HG02981 (cell line): ENCODE data around the gene KHDC1L.
"Not testable (repeated sequence)": the region's sequence is repeated elsewhere in the genome, so short reads cannot be mapped to it uniquely, and the experiment has no call there.

ENCODE experiments used
- ATAC-seq: cut with Tn5 transposase; IDR thresholded peaks from one replicate; pipeline ENCODE4 v1.9.1; 2021; ENCODE audit warnings: mild to moderate bottlenecking, moderate library complexity; ENCODE audit not compliant: unreplicated experiment

The KHDC1L gene

DNA sequence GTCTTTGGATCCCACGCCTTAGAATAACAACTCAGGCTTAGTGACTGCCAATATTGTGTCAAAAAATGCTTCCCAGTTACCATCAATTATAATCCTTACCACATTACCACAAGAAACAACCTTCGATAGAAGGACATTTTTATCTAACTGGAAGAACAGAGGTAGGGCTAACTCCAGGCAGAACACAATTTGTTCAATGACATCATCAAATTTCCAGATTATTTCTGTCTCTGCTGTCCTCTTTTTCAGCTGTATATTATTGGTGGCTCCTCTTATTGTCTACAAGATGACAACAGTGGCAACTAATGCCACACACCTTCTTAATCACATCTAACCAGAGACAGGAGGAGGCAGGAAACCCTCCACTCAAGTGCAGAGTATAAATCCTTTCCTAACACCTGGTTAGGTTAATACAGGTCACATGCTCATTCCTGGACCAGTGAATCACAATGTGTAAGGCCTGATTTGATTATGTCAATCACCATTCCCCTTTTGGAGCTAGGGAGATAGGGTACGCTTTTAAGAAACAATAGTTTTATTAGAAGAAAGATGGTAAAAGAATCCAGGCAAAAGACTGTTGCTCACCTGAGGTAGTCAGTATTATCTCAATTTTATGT lies 18.0 kb downstream of the KHDC1L start:
- no peak for ATAC-seq

DNA sequence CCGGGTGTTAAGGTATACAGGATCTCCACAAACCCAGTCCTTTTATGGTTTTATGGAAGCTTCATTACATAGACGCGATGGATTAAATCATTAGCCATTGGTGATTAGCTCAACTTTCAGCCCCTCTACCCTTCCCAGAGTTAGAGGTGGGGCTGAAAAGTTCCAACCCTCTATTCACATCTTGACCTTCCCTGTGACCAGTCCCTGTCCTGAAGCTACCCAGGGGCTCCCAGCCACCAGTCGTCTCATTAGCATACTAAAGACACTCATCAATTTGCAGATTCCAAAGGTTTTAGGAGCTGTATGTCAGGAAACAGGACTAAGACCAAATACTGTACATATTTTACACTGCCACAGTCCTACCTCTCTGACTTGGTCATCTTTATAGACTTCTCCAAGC lies 21.0 kb downstream of the KHDC1L start:
- no peak for ATAC-seq

GRCh38 chr6:73203098-73203497 lies 22.2 kb downstream of the KHDC1L start:
- ATAC-seq = no peak

DNA sequence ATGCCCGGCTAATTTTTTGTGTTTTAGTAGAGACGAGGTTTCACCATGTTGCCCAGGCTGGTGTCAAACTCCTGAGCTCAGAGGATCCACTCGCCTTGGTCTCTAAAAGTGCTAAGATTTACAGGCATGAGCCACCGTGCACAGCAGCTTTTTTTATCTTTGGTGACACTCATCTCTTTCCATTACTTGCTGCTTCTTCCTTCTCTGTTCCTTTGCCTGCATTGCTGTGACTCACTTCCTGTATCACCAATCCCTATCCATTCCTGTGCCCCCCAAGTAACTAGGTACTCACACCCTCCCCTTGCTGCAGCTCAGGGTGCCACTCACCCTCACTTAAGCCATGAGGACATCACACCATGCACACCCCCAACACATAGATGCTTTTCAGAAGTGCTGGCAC lies 24.6 kb downstream of the KHDC1L start:
- no peak for ATAC-seq

GRCh38 chr6:73200247-73200646 lies 25.0 kb downstream of the KHDC1L start:
- ATAC-seq = no peak

GRCh38 chr6:73194744-73195143 lies 30.6 kb downstream of the KHDC1L start:
- ATAC-seq = no peak

- ATAC-seq = not testable (repeated sequence)
These were observed 32.0 kb downstream of the KHDC1L start for GRCh38 chr6:73193302-73193701.

GRCh38 chr6:73182021-73182607 lies 43.2 kb downstream of the KHDC1L start:
- peak; percentile 55 for ATAC-seq

- peak; percentile 80 for ATAC-seq
These were observed 44.3 kb downstream of the KHDC1L start for GRCh38 chr6:73180763-73181619.

DNA sequence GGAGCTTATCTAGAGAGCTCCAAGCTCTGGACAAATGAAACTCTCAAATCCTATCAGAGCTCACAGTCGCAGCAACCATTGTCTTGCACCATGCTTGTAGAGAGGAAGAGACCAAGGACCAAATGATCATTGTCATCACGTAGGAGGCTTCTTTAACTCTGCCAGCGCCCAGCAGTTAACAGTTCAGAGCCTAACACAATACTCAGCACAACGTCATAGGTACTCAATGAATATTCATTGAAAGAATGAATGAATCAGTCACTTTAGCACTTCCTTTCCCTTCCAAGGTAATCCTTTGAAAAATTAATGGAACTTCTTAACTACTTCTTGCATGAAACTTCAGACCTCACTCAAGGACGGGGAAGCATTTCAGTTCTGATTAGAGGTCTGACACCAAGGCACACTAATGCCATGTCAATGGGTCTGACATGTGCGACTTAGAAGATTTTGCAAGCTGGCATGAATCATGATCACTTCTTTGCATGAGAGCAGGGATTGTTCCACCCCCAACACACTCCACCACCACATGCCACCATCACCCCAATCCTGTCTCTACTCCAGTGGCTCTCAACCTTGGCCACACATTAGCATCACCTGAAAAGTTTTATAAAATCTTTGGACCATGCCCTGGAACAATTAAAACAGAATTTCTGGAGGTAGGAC lies 45.1 kb downstream of the KHDC1L start:
- ATAC-seq = no peak

- ATAC-seq = peak; percentile 60
These were observed 47.9 kb downstream of the KHDC1L start for GRCh38 chr6:73177221-73177944.

GRCh38 chr6:73176057-73176456 lies 49.2 kb downstream of the KHDC1L start:
- ATAC-seq = no peak

- no peak for ATAC-seq
These were observed 50.6 kb downstream of the KHDC1L start for GRCh38 chr6:73174646-73175045.
